ENCODE data around the gene GPANK1. TPM values are rescaled to one million over a fixed set of nuclear protein-coding genes. Genes with fewer than 3 reads are reported as not detected.

The GPANK1 gene
- total and polyA plus RNA-seq, 7 experiments from 2014 or later: 12.8 to 35.1 (median 27.2) TPM

GRCh38 chr6:31663126-31663960, 1.5 kb downstream of the GPANK1 start:
- H3K27me3 ChIP-seq (ENCODE audit: control insufficient read depth in 2 of 2, insufficient read depth in 2 of 2, low read length in 2 of 2): no peaks in the 10 kb centered on the region
- H3K4me1 Mint-ChIP-seq: peaks cover 45 to 89% (median 76%) of the 10 kb centered on the region in 7 donors
- peak overlapping the region; percentile 93 to 99 (median 96) for H3K4me3 Mint-ChIP-seq
- ChIA-PET POLR2A (interaction anchor here (0.7 to 7.1 kb wide), 10 partner anchors 10 to 495 kb away, joined by 3 to 193 read pairs (median 4); partner anchors contain the start of genes APOM, BAG6, DXO and LTB), CTCF (interaction anchor here (1.1 to 2.7 kb wide), 4 partner anchors 9 to 82 kb away, joined by 3 to 19 read pairs (median 4); partner anchors contain the start of genes APOM and BAG6)
- peaks cover 0 to 2% (median 0%) of the 10 kb centered on the region in 5 donors for H3K27me3 Mint-ChIP-seq
- ATAC-seq (no peak), DNase-seq (no peak)
- peaks cover 0 to 2% (median 0%) of the 10 kb centered on the region in 11 donors for H3K9me3 Mint-ChIP-seq
- H3K27ac ChIP-seq (ENCODE audit: low read depth, low read length): peak overlapping the region; percentile 97
- peak overlapping the region; percentile 91 for H3K4me3 ChIP-seq (ENCODE audit: low read length)
- H3K4me1 ChIP-seq (ENCODE audit: control insufficient read depth in 2 of 2, insufficient read depth in 2 of 2, low read length in 2 of 2): peaks cover 48 to 60% of the 10 kb centered on the region in 2 donors
- H3K36me3 ChIP-seq (ENCODE audit: control insufficient read depth in 2 of 3, insufficient read depth in 3 of 3, low read length in 3 of 3): peaks cover 2 to 29% (median 4%) of the 10 kb centered on the region in 3 experiments
- H3K9me3 ChIP-seq (ENCODE audit: control insufficient read depth in 2 of 3, low read length in 3 of 3): no peaks in the 10 kb centered on the region
- intact Hi-C loops (cut with micrococcal nuclease): loop anchor here in 1 of 2 donors (10.0 kb wide), 2 partner anchors 1541 to 1751 kb away; partner anchors contain the start of genes CUTA, HSD17B8, PHF1 and RING1
- peak overlapping the region; percentile 51 to 99 (median 98) for H3K27ac Mint-ChIP-seq
- peaks cover 7 to 44% (median 11%) of the 10 kb centered on the region in 5 donors for H3K36me3 Mint-ChIP-seq

GRCh38 chr6:31662124-31662723, 2.6 kb downstream of the GPANK1 start:
- Histone ChIP-seq H3K36me3 (ENCODE audit: control insufficient read depth in 2 of 3, insufficient read depth in 3 of 3, low read length in 3 of 3) (peaks cover 0 to 30% (median 6%) of the 10 kb centered on the region in 3 experiments), H3K27me3 (ENCODE audit: control insufficient read depth in 2 of 2, insufficient read depth in 2 of 2, low read length in 2 of 2) (no peaks in the 10 kb centered on the region), H3K4me3 (ENCODE audit: low read length) (no peak overlapping the region), H3K27ac (ENCODE audit: low read depth, low read length) (no peak overlapping the region), H3K9me3 (ENCODE audit: control insufficient read depth in 2 of 3, low read length in 3 of 3) (no peaks in the 10 kb centered on the region), H3K4me1 (ENCODE audit: control insufficient read depth in 2 of 2, insufficient read depth in 2 of 2, low read length in 2 of 2) (peaks cover 50 to 62% of the 10 kb centered on the region in 2 donors)
- H3K4me1 Mint-ChIP-seq: peaks cover 48 to 90% (median 76%) of the 10 kb centered on the region in 7 donors
- no peak for ATAC-seq
- peak overlapping the region; percentile 41 to 95 (median 78) for H3K27ac Mint-ChIP-seq
- CTCF ChIA-PET: no interaction called here
- intact Hi-C loops (cut with micrococcal nuclease): loop anchor here in 1 of 2 donors (10.0 kb wide), 2 partner anchors 1543 to 1753 kb away; partner anchors contain the start of genes CUTA, HSD17B8, PHF1 and RING1
- peaks cover 0 to 2% (median 0%) of the 10 kb centered on the region in 5 donors for H3K27me3 Mint-ChIP-seq
- H3K36me3 Mint-ChIP-seq: peaks cover 4 to 41% (median 11%) of the 10 kb centered on the region in 5 donors
- no peak for DNase-seq
- H3K4me3 Mint-ChIP-seq: peak overlapping the region; percentile 9 to 98 (median 91)
- peaks cover 0 to 2% (median 0%) of the 10 kb centered on the region in 11 donors for H3K9me3 Mint-ChIP-seq
- POLR2A ChIA-PET: interaction anchor here (0.6 to 7.1 kb wide), 8 partner anchors 9 to 168 kb away, joined by 3 to 193 read pairs (median 6); partner anchors contain the start of genes ABHD16A, APOM, BAG6 and LY6G5C

GRCh38 chr6:31661262-31662123, 3.3 kb downstream of the GPANK1 start:
- peak overlapping the region; percentile 79 for H3K4me3 ChIP-seq (ENCODE audit: low read length)
- no peak for ATAC-seq
- H3K4me1 ChIP-seq (ENCODE audit: control insufficient read depth in 2 of 2, insufficient read depth in 2 of 2, low read length in 2 of 2): peaks cover 47 to 57% of the 10 kb centered on the region in 2 donors
- H3K4me1 Mint-ChIP-seq: peaks cover 49 to 89% (median 73%) of the 10 kb centered on the region in 7 donors
- H3K4me3 Mint-ChIP-seq: peak overlapping the region; percentile 89 to 98 (median 92)
- DNase-seq: no peak
- H3K27me3 ChIP-seq (ENCODE audit: control insufficient read depth in 2 of 2, insufficient read depth in 2 of 2, low read length in 2 of 2): no peaks in the 10 kb centered on the region
- H3K36me3 ChIP-seq (ENCODE audit: control insufficient read depth in 2 of 3, insufficient read depth in 3 of 3, low read length in 3 of 3): peaks cover 0 to 33% (median 6%) of the 10 kb centered on the region in 3 experiments
- CTCF ChIA-PET: interaction anchor here (0.9 kb wide), 1 partner anchor 9 kb away, joined by 3 read pairs; the partner anchor contains the start of gene BAG6
- peak overlapping the region; percentile 75 to 95 (median 88) for H3K27ac Mint-ChIP-seq
- POLR2A ChIA-PET: interaction anchor here (0.6 to 7.1 kb wide), 23 partner anchors 9 to 1616 kb away, joined by 3 to 193 read pairs (median 4); partner anchors contain the start of genes ABHD16A, APOM, BAG6 and DDX39B
- H3K9me3 Mint-ChIP-seq: peaks cover 0 to 2% (median 0%) of the 10 kb centered on the region in 11 donors
- intact Hi-C loops (cut with micrococcal nuclease): loop anchor here in 1 of 2 donors (10.0 kb wide), 2 partner anchors 1543 to 1753 kb away; partner anchors contain the start of genes CUTA, HSD17B8, PHF1 and RING1
- H3K9me3 ChIP-seq (ENCODE audit: control insufficient read depth in 2 of 3, low read length in 3 of 3): no peaks in the 10 kb centered on the region
- peaks cover 0 to 2% (median 0%) of the 10 kb centered on the region in 5 donors for H3K27me3 Mint-ChIP-seq
- H3K27ac ChIP-seq (ENCODE audit: low read depth, low read length): peak overlapping the region; percentile 88
- H3K36me3 Mint-ChIP-seq: peaks cover 4 to 41% (median 13%) of the 10 kb centered on the region in 5 donors

- Mint-ChIP-seq H3K36me3 (peaks cover 4 to 44% (median 18%) of the 10 kb centered on the region in 5 donors), H3K27ac (peak within 1 kb of the TSS; percentile 81 to 95 (median 89)), H3K9me3 (peaks cover 0 to 2% (median 0%) of the 10 kb centered on the region in 11 donors), H3K27me3 (peaks cover 0 to 2% (median 0%) of the 10 kb centered on the region in 5 donors), H3K4me3 (peak within 1 kb of the TSS; percentile 89 to 98 (median 92)), H3K4me1 (peaks cover 58 to 89% (median 78%) of the 10 kb centered on the region in 7 donors)
- Histone ChIP-seq H3K27ac (ENCODE audit: low read depth, low read length) (peak within 1 kb of the TSS; percentile 88), H3K4me3 (ENCODE audit: low read length) (peak within 1 kb of the TSS; percentile 79), H3K36me3 (ENCODE audit: control insufficient read depth in 2 of 3, insufficient read depth in 3 of 3, low read length in 3 of 3) (peaks cover 0 to 37% (median 6%) of the 10 kb centered on the region in 3 experiments), H3K4me1 (ENCODE audit: control insufficient read depth in 2 of 2, insufficient read depth in 2 of 2, low read length in 2 of 2) (peaks cover 43 to 54% of the 10 kb centered on the region in 2 donors), H3K9me3 (ENCODE audit: control insufficient read depth in 2 of 3, low read length in 3 of 3) (no peaks in the 10 kb centered on the region), H3K27me3 (ENCODE audit: control insufficient read depth in 2 of 2, insufficient read depth in 2 of 2, low read length in 2 of 2) (no peaks in the 10 kb centered on the region)
- ATAC-seq (peak; percentile 72), DNase-seq (peak; percentile 49 to 79 (median 63))
- intact Hi-C loops (cut with micrococcal nuclease): loop anchor here (1.0 to 10.0 kb wide), 3 partner anchors 8 to 1754 kb away; partner anchors contain the start of genes BAG6 (in 2 of the 2), CUTA (in 1 of the 2), HSD17B8 (in 1 of the 2) and PHF1 (in 1 of the 2)
- ChIA-PET CTCF (interaction anchor here (0.9 kb wide), 1 partner anchor 8 kb away, joined by 3 read pairs; the partner anchor contains the start of gene BAG6), POLR2A (interaction anchor here (0.6 to 7.1 kb wide), 20 partner anchors 8 to 1617 kb away, joined by 3 to 193 read pairs (median 4); partner anchors contain the start of genes ABHD16A, APOM, BAG6 and DDX39B)
These were observed 4.2 kb downstream of the GPANK1 start, which contains the start of gene C6orf47 for GRCh38 chr6:31660381-31661261. TSS of gene C6orf47 (minus strand) at chr6:31660778. CDS start at chr6:31659947, 831 bp downstream.

Data from naive thymus-derived CD4-positive, alpha-beta T cell (primary cell).